Embryonic facial prominence (tissue), 1 donor: Measurements from ENCODE around the gene DNER.
"Not testable (repeated sequence)": the region's sequence is repeated elsewhere in the genome, so short reads cannot be mapped to it uniquely, and the experiment has no call there.

Source experiments
- DNase-seq: peaks from one replicate; pipeline ENCODE4 v3.0.0-alpha.2; 2016; ENCODE audit errors: extremely low spot score

The DNER gene

GRCh38 chr2:229715895-229716507 is 1.6 kb upstream of the DNER start:
- DNase-seq: no peak

- DNase-seq: no peak
Measured at GRCh38 chr2:229714736-229715541, 584 bp upstream of the DNER start.

- no peak for DNase-seq
Measured at GRCh38 chr2:229713371-229714079, 830 bp downstream of the DNER start.

GRCh38 chr2:229712136-229712535 is 2.2 kb downstream of the DNER start:
- DNase-seq: no peak

GRCh38 chr2:229708335-229708734 is 6.0 kb downstream of the DNER start:
- DNase-seq: no peak

- no peak for DNase-seq
Measured at GRCh38 chr2:229703909-229704630, 10.3 kb downstream of the DNER start.

GRCh38 chr2:229701716-229702115 is 12.6 kb downstream of the DNER start:
- no peak for DNase-seq

- no peak for DNase-seq
Measured at GRCh38 chr2:229701062-229701461, 13.3 kb downstream of the DNER start.

GRCh38 chr2:229695961-229696360 is 18.4 kb downstream of the DNER start:
- no peak for DNase-seq

- DNase-seq: not testable (repeated sequence)
Measured at GRCh38 chr2:229693845-229694244, 20.5 kb downstream of the DNER start.

GRCh38 chr2:229691631-229692030 is 22.7 kb downstream of the DNER start:
- DNase-seq: no peak

GRCh38 chr2:229689307-229689839 is 25.0 kb downstream of the DNER start:
- no peak for DNase-seq

GRCh38 chr2:229688141-229688540 is 26.2 kb downstream of the DNER start:
- no peak for DNase-seq

- DNase-seq: no peak
Measured at GRCh38 chr2:229686122-229686919, 28.0 kb downstream of the DNER start.

GRCh38 chr2:229684942-229685562 is 29.3 kb downstream of the DNER start:
- no peak for DNase-seq

- no peak for DNase-seq
Measured at GRCh38 chr2:229679393-229680125, 34.8 kb downstream of the DNER start.

- DNase-seq: no peak
Measured at GRCh38 chr2:229675569-229675968, 38.8 kb downstream of the DNER start.

GRCh38 chr2:229674830-229675530 is 39.4 kb downstream of the DNER start:
- DNase-seq: no peak

GRCh38 chr2:229673676-229674075 is 40.7 kb downstream of the DNER start:
- DNase-seq: no peak
